ENCODE results near the gene FAM3B.
A peak's percentile ranks its signal among the peaks of the same experiment; 100 is the strongest.

The FAM3B gene

DNA sequence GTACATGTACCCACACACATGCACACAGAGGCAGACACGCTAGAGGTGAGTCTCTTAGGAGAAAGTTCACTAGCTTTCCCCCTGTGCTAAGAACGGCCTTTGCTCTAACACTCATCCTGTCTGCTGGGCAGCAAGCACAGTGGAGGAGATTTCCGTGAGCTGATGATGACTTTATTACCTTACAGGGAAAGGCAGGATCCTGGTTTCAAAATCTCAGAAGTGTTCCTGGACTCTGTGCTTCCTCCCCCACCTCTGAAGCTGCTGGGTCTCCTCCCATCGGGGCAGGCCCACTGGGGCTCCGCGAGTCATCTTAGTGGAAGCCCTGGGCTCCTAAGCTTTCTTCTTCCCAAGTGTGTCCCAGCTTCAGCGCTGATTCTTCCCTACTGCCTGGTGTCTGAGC, 2.7 kb downstream of the FAM3B start:
- no peak for DNase-seq (ENCODE audit: low spot score)

DNA sequence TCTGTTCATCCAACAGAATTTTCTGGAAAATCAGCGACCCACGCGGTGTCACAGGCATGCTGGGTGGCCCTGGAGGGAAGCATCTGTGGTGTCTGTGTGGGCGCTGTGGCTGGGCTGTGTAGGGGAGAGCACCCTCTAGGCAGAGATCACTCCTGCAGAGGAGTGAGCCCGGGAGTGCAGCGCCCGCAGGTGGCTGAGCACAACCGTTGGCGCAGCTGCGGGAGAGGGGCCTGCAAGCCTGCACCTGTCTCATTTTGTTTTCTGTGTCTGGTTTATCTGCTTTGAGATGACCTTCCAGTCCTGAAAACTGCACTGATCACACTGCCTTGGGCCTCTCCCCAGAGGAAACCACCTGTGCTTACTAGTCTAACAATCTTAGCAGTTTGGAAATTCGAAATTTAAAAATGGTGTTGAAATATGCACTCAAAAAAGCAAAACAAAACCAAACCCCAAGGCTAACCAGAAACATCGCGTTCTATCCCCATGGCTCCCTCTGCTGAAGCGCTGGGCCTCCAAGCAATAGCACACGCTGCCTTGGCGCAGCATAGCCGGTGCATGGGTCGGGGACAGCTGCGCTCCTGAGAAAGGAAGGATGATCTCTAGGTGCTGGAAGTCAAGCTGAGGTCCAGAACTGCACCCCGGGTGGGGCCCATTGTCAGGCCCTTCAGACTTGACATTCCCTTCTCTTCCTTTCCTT, 4.8 kb downstream of the FAM3B start:
- DNase-seq (ENCODE audit: low spot score): peak; percentile 33

DNA sequence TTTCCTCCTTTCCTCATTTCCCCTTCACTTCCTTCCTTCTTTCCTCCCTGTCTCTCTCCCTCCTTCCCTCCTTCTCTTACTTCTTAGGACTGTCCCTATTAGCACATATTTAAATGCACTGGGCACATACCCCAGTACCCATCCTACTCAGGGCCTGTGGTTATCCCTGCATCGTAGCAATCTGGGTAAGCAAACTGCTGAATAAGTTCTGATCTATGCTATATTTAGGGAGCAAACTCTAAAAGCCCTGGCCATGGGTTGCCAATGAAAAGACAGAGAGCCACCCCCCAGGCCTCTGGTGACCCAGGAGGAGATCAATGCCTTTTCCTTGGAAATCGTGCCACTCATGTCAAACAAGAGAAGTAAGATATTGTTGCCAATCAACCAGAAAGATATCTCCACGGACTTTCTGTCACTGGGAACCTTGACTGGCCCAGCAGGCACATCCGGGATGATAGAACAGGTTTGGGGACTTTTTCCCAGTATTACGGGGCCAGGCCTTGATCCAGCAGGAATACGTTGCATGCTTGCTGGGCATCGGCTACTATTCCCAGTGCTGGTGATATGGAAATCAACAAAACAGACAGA, 5.4 kb downstream of the FAM3B start:
- DNase-seq (ENCODE audit: low spot score): no peak

DNA sequence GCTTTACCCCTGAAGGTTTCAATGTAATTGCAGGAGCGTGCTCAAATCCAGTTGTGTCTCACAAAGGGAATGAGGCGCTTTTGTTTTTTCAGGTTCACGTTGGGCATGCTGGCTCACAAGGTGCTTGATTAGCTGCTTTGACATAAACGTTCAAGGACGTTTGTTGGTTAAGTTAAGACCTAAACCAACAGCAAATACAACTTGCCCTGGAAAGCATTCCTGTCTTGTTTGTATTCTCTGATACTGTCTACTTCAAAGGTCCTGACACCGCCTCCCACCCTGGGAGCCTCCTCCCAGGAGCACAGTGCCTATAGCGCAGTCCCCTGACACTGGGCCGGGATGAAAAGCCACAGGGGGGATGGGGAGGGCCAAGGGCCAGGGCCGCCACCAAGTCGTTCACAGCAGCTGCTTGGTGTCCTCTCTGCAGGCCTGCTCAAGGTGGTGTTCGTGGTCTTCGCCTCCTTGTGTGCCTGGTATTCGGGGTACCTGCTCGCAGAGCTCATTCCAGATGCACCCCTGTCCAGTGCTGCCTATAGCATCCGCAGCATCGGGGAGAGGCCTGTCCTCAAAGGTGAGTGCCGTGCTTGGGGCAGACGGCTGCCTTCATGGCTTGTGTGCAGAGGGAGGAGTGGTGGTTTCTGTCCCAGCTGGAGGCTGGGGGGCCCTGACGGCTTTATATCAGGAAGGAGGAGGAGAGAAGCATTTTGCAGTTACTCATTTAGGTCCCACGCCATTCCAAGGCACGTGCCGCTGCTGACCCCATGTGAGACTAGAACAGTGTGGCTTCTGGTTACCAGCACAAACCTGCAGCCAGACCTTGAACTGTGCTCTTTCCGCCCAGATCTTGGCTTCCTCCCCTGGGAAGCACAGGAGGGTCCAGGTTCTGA, 6.1 kb downstream of the FAM3B start:
- DNase-seq (ENCODE audit: low spot score): no peak

DNA sequence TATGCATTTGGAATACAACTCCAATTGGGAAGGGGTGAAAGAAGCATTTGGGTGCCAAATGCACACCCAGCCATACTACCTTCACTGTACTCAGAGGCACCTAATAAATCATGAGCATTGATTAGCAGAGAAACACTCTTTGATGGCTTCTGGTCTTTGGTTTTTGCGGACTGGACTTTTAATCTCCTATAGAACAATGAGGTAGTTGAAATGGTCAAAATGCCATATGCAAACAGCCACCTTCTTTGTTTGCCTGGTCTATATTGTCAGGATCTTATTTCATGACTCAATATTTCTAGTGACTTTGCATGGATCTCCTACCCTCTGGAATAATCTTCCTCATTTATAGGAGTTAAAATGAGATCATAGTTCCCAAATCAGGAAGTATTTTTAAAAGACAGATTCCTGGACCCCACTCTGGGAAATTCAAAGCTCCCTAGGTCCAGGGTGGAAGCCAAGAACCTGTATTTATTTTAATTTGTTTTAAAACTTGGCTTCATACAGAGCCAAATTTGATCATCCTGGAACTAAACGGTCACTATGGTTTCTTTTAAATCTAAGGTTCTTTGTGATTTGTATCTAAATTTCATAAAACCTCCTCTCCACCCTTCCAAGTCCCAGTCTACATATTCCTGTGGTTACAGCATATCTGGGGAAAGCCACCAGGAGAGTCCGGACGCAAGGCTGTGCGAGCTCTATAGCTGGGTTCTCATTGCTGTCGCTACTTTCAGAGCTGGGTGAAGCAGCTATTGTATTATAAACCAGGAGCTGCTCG, 8.7 kb downstream of the FAM3B start:
- no peak for DNase-seq (ENCODE audit: low spot score)

DNA sequence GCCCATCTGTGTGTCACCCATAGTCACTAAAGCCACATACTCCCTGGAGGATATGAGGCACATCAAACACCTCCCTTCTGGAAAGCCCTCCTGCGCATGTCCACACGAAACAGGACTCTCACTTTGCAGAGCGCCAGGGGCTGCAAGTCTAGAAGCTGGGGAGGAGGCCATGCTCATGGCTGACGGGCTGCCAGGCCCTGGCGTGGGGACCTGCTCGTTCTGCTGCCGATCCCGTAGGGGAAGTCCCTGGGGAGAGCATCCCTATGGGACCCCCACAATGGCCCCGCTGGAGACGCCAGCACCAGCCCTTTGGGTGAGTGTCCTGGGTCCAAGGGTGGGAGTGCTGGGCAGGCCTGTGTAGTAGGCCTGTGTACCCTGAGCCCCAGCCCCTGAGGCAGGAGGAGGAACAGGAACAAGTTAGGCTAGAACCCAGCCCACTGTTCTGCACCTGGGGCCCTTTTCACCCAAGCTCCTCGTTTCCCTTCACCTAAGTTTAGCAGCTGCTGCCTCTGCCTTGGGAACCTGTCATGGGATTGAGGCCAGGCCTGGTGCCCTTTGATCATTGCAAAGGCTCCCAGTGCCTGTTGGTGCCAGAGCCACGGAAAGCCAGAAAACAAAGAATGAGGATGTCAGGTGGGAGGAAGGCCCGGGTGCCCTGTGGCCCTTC, 9.9 kb downstream of the FAM3B start:
- DNase-seq (ENCODE audit: low spot score): no peak

DNA sequence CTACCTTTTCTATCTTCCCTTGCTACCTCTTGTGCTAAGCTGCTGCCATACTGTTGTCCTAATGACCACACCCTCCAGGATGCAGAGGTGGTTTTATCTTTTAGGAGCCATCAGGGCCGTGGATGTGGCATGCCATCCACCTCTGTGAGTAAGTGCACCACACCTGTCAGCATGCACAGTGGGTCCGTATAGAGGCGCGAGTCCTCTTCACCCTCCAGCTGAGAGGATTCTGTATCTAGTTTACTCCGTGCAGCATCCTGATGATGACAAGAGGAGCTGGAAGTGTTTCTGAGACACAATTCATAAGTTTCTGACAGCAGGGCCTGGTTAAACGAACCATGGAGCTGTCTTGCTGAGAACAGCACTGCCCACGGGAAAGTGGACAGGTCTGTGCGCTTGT, 11.2 kb downstream of the FAM3B start:
- DNase-seq (ENCODE audit: low spot score): no peak

DNA sequence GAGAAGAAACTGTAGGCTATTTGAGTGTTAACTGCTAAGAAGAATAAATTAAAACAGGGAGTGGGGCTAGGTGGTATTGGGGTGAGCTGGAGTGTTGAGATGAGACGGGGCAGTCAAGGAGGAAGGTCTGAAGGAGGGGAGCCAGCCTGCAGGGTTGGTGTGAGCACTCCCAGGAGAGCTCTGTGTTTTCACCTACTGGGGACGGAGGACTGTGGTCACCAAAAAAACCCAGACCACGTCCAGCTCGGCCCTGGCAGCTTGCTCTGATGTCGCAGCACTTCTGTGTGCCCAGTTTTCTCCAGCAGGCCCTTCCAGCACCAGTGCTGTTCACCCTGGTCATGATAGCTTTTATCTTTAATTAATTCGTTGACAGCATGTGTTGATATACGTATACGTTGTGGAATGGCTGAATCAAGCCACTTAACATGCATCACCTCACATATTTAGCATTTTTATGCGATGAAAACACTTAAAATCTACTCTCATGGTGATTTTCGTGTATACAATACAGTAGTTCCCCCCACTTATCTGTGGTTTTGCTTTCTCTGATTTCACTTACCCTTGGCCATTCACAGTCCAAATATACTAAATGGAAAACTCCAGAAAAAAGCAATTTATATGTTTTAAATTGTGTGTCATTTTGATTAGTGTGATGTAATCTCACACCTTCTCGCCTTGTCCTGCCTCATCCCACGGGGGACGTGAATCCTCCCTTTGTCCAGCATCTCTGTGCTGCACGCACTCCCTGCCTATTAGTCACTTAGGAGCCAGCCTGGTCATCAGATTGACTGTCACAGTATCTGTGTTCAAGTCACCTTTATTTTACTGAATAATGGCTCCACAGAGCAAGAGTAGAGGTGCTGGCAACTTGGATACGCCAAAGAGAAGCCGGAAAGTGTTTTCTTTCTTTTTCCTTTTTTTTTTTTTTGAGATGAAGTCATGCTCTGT, 12.3 kb downstream of the FAM3B start:
- DNase-seq (ENCODE audit: low spot score): no peak

DNA sequence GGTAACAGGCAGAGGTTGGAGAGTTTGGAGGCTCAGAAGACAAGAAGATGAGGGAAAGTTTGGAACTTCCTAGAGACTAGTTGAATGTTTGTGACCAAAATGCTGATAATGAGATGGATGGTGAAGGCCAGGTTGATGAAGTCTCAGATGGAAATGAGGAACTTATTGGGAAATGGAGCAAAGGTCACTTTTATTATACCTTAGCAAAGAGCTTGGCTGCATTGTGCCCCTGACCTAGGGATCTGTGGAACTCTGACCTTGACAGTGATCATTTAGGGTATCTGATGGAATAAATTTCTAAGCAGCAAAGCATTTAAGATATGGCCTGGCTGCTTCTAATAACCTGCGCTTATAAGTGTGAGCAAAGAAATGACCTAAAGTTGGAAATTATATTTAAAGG, 17.2 kb downstream of the FAM3B start:
- no peak for DNase-seq (ENCODE audit: low spot score)

DNA sequence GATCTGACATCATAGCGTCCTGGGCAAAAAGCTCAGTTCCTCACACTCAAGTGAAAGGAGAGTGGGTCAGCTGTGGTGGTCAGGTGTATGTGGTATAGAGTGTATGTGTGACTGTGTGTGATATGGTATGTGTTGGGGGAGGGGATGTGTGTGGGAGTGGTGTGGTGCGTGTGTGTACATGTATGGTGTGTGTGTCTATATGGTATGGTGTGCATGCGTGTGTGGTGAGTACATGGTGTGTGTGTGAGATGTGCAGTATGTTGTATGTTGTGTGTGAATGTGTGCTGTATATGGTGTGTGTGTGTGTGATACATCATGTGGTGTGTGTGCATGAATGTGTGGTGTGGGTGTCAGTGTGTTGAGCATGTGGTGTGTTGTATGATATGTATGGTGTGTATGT, 20.9 kb downstream of the FAM3B start:
- DNase-seq (ENCODE audit: low spot score): no peak

DNA sequence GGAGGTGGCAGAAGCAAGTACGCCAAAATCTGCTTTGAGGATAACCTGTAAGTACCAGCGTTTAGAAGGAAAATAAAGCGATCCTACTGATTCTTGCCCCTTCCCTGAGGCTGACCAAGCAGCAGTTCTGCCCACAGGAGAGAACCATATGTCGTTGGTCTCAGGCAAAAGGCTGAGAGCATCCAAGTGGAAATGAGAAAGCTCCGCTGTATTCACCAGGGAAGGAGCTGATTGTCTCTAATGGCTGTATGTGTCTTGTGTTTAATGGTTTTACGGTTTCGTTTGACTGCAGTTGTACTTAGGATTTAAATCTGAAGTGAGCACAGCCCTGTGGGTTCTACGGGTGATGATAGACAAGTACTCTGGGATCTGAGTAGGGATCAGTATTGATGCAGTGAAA, 21.9 kb downstream of the FAM3B start:
- no peak for DNase-seq (ENCODE audit: low spot score)

DNA sequence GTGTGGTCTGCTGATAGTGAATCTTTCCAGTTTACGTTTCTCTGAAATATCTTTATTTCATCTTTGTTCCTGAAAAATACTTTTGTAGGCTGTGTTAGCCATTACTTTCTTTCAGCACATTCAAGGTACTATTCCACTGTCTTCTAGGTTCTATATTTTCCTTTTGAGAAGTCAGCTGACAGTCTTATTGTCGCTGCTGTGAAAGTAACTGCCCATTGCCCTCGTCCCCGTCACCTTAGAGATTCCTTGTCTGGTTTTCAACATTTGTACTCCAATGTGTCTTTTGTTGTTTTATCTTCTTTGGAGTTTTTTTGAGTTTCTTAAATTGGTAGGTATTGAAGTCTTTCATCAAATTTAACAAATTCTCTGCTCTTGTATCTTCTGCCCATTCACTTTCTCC, 25.4 kb downstream of the FAM3B start:
- no peak for DNase-seq (ENCODE audit: low spot score)

DNA sequence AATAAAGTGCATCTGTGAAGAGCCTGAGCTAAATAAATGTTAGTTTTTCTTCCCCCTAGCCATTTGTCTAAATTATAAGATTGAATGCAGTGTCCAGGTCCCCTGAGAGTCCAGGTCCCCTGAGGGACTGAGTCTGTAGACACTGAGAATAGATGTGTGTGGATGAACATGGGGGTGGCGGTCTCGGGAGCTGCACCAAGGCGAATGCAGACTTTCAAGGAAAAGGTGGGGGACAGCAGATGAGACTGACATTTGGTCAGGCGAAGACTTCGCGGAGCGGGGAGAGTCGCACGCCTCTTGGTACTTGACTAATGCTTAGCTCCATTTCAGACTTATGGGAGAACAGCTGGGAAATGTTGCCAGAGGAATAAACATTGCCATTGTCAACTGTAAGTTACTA, 27.5 kb downstream of the FAM3B start:
- no peak for DNase-seq (ENCODE audit: low spot score)

DNA sequence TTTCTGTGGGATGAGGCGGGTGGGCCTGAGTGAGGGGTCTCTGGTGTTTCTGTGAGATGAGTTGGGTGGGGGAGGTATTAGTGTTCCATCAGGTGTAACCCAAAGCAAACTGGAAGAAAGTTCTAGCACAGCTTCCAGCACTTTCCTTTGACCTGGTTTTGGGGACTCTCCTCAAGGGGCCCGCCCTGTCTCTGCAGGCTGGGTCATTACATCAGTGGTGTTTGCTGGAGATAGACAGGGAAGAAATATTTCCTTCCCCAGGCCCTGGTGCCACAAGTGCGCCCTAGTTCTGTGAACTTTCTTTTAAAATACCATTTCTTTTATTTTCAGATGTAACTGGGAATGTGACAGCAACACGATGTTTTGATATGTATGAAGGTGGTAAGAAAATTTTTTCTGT, 28.8 kb downstream of the FAM3B start:
- no peak for DNase-seq (ENCODE audit: low spot score)

DNA sequence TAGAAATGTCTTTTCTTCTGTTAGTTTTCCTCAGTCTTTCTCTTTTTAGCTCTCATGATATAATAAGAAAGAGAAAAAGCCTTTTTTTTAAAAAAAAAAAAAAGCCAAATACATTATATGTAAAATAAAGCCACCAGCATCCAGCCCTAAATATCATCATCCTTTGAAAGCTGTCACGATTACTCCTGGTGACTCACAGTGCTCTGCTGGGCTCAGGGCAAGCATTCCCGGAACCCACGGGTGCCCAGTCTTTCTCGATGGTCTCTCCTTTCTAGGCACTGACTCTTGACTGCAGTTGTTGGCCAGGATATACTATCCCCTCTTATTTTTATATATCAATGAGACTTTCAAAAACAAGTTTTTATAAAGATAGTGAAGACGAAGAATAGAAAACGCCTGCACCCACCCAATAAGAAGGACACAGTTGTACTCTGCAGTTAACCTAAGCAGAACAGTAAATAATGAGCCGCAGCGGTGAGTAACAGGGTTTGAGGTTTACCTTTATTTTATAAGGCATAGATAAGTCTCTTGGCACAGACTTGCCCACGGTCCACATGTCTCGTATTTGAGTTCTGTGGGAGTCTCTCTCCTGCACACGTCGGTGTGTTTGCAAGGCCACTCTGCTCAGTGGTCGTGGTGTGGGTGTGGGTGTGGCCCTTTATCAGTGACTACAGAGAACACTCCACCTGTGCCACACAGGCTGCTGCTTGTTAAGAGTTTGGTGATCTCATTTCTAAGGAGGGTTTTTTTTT, 29.5 kb downstream of the FAM3B start:
- DNase-seq (ENCODE audit: low spot score): no peak

DNA sequence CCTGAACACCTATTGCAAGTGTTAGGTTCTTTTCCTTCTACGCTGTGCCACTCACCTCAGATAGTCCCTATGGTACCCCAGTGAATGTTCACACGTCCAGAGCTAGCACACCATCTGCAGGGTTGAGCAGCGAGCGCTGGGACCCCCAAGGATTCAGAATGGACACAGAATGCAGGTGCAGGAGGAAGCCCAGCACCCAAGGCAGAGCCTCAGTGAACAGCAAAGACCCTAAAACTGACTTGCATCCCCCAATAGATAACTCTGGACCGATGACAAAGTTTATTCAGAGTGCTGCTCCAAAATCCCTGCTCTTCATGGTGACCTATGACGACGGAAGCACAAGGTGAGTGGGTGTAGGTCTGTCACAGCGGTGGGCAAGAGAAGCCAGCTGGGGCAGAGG, 30.2 kb downstream of the FAM3B start:
- no peak for DNase-seq (ENCODE audit: low spot score)

DNA sequence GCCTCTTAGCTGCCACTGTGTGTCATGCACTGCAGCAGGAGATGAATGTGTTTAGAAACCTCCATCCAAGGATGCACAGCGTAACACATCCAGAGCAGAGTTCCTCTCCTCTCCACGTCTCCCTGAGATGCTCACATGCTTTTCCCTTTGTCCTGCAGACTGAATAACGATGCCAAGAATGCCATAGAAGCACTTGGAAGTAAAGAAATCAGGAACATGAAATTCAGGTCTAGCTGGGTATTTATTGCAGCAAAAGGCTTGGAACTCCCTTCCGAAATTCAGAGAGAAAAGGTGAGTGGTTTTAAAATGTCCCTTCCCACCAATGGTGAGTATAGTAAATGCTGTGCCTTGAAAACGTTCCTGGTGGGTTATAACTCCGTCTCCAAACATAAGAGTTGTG, 31.8 kb downstream of the FAM3B start:
- no peak for DNase-seq (ENCODE audit: low spot score)

DNA sequence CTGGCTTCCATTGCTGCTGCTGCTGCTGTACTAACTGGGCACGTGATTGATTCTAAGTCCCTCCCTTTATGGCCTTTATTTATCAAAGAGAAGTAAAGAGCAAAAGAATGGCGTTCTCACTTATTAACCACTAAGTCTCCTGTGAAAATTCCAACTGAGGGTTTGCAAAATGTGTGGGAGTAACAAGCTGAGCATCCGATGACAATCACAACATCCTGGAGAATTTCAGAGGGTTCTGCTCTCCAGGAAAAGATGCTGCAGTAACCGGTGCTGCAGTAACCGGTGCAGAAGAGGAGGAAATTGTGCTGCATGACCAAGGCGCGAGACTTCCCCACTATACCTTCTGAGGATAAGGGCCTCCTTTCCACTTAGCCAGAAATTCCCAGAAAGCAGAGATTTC, 32.5 kb downstream of the FAM3B start:
- no peak for DNase-seq (ENCODE audit: low spot score)

DNA sequence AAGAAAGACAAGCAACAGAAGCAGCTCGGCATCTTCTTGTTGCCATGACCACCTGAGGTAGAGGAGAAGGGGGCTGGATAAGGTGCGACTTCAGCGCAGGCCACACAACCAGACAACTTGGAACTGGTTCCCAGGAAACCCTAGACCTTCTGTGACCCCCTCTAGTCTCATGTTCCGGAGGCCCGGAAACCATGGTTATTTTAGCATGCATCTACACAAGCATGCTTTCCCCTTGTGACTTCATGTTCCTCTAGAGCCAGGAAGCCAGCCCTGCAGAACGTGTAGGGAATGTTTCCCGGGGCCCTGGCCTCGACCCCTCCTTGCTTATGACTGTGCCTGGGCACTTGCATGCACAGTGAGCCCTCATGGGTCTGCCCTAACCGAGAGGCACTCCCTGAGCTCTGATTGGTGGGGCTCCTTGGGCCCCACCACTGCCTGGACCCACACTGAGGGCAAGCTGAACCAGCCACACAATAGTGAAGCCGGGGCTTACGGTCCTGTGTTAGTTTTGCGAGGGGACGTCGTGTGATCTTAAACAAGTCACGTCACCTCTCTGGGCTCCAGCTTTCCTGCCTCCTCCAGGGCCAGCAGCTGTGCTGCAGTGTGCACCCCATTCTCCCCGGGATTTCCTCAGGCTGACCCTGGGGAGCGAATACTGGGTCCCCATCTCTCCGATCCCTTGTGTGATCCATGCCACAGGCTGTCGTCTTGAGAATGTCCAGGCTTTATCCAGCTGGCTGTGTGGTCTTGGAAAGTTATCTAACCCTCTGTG, 33.2 kb downstream of the FAM3B start:
- no peak for DNase-seq (ENCODE audit: low spot score)
